Measurements from ENCODE around the gene ATP2A2.
"Not testable (repeated sequence)": the region's sequence is repeated elsewhere in the genome, so short reads cannot be mapped to it uniquely, and the experiment has no call there.

The ATP2A2 gene

DNA sequence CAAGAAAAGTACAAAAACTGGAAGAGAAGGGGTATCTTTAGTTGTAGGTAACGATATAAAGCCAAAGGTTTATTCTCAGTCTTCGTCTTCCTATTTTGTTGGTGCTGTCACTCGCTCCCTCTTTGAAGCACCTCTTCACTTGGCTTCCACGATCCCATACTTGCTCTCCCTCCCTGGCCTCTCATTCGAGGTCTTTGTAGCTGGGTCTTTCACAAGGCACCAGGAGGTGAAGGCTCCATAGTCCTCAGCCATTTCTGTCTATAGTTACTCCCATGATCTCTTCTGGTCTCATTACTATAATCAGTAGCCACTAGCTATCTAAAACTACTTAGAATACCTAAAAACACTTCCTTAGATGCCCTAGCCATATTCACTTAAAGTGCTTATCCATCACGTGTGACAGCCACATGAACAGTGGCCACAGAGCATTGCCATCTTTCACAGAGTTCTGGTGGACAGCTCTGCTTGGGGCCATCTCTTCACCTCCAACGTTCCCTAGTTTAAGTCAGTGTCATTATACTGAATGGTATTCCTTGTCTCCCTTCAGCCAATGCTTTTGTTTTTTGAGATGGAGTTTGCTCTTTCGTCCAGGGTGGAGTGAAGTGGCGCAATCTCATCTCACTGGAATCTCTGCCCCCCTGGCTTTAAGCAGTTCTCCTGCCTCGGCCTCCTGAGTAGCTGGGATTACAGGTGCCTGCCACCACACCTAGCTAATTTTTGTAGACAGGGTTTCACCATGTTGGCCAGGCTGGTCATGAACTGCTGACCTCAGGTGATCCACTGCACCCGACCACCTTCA is 57.1 kb downstream of the ATP2A2 start:
- Histone ChIP-seq H3K79me2 (peaks cover 5% of the 10 kb centered on the region), H3K27me3 (ENCODE audit: control insufficient read depth, insufficient read depth, low read length) (no peaks in the 10 kb centered on the region), H3K36me3 (ENCODE audit: control insufficient read depth, insufficient read depth, low read length) (no peaks in the 10 kb centered on the region), H3K4me1 (peaks cover 7% of the 10 kb centered on the region), H3K4me3 (ENCODE audit: low read depth, low read length) (no peak overlapping the region), H3K9me3 (ENCODE audit: control insufficient read depth, low read length) (no peaks in the 10 kb centered on the region), H3K9ac (no peak overlapping the region), H2AFZ (no peak overlapping the region), H3K27ac (no peak overlapping the region), H3K4me2 (ENCODE audit: low read length) (no peak overlapping the region)
- no peak for TF ChIP-seq CTCF (IDR thresholded peaks at IDR 0.05)

- Histone ChIP-seq H3K9ac (no peak overlapping the region), H3K79me2 (peaks cover 3% of the 10 kb centered on the region), H3K27ac (no peak overlapping the region), H3K4me1 (peaks cover 7% of the 10 kb centered on the region), H3K36me3 (ENCODE audit: control insufficient read depth, insufficient read depth, low read length) (no peaks in the 10 kb centered on the region), H3K4me3 (ENCODE audit: low read depth, low read length) (no peak overlapping the region), H2AFZ (no peak overlapping the region), H3K9me3 (ENCODE audit: control insufficient read depth, low read length) (no peaks in the 10 kb centered on the region), H3K27me3 (ENCODE audit: control insufficient read depth, insufficient read depth, low read length) (no peaks in the 10 kb centered on the region), H3K4me2 (ENCODE audit: low read length) (no peak overlapping the region)
- TF ChIP-seq CTCF (IDR thresholded peaks at IDR 0.05), result no peak
Measured at GRCh38 chr12:110338754-110339153, 57.7 kb downstream of the ATP2A2 start.

- Histone ChIP-seq H3K27me3 (ENCODE audit: control insufficient read depth, insufficient read depth, low read length) (no peaks in the 10 kb centered on the region), H3K4me3 (ENCODE audit: low read depth, low read length) (no peak overlapping the region), H3K9ac (no peak overlapping the region), H3K4me2 (ENCODE audit: low read length) (no peak overlapping the region), H3K9me3 (ENCODE audit: control insufficient read depth, low read length) (no peaks in the 10 kb centered on the region), H2AFZ (no peak overlapping the region), H3K79me2 (peaks cover 3% of the 10 kb centered on the region), H3K36me3 (ENCODE audit: control insufficient read depth, insufficient read depth, low read length) (no peaks in the 10 kb centered on the region), H3K4me1 (peaks cover 7% of the 10 kb centered on the region), H3K27ac (no peak overlapping the region)
- no peak for TF ChIP-seq CTCF (IDR thresholded peaks at IDR 0.05)
Measured at GRCh38 chr12:110339184-110339952, 58.3 kb downstream of the ATP2A2 start.

DNA sequence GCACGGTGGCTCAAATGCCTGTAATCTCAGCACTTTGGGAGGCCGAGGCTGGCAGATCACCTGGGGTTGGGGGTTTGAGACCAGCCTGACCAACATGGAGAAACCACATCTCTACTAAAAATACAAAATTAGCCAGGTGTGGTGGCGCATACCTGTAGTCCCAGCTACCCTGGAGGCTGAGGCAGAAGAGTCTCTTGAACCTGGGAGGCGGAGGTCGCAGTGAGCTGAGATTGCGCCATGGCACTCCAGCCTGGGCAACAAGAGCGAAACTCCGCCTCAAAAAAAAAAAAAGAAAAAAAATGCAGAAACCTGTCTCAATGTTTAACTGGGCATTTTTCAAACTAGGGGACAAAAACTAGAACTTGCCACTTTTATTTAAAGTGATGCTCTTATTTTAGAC is 59.2 kb downstream of the ATP2A2 start:
- H3K27me3 ChIP-seq (ENCODE audit: control insufficient read depth, insufficient read depth, low read length); H3K27ac ChIP-seq; H3K4me3 ChIP-seq (ENCODE audit: low read depth, low read length); H3K4me1 ChIP-seq; H3K9ac ChIP-seq; H2AFZ ChIP-seq; H3K4me2 ChIP-seq (ENCODE audit: low read length); H3K79me2 ChIP-seq; H3K36me3 ChIP-seq (ENCODE audit: control insufficient read depth, insufficient read depth, low read length); H3K9me3 ChIP-seq (ENCODE audit: control insufficient read depth, low read length): not testable (repeated sequence)

GRCh38 chr12:110340706-110341105 is 59.7 kb downstream of the ATP2A2 start:
- no peaks in the 10 kb centered on the region for H3K9me3 ChIP-seq (ENCODE audit: control insufficient read depth, low read length)
- TF ChIP-seq CTCF (IDR thresholded peaks at IDR 0.05), result no peak
- H3K4me2 ChIP-seq (ENCODE audit: low read length), result no peak overlapping the region
- H3K4me3 ChIP-seq (ENCODE audit: low read depth, low read length), result no peak overlapping the region
- H3K9ac ChIP-seq, result no peak overlapping the region
- H3K27me3 ChIP-seq (ENCODE audit: control insufficient read depth, insufficient read depth, low read length), result no peaks in the 10 kb centered on the region
- no peaks in the 10 kb centered on the region for H3K36me3 ChIP-seq (ENCODE audit: control insufficient read depth, insufficient read depth, low read length)
- peaks cover 3% of the 10 kb centered on the region for H3K4me1 ChIP-seq
- H3K79me2 ChIP-seq, result peaks cover 3% of the 10 kb centered on the region
- H3K27ac ChIP-seq, result no peak overlapping the region
- H2AFZ ChIP-seq, result no peak overlapping the region
